Umbilical cord (tissue), 2 donors: Measurements from ENCODE around the gene RIMBP2. TPM values are rescaled to one million over a fixed set of nuclear protein-coding genes. Genes with fewer than 3 reads are reported as not detected.

Experiments
- DNase-seq: peaks from one replicate; pipeline ENCODE4 v3.0.0-alpha.2; 2015; ENCODE audit warnings: low spot score
- total RNA-seq: library from RNA; depleted of rRNA; stranded (reverse); fragments of >200 nt; gene quantifications from one replicate; pipeline ENCODE4 v1.2.3, GENCODE V29; 2014; ENCODE audit warnings: low replicate concordance; ENCODE audit not compliant: insufficient read depth

RIMBP2 gene
- total RNA-seq, 1 donor from 2014 or later, result 1.9 TPM

GRCh38 chr12:130486891-130487416, 229.1 kb downstream of the RIMBP2 start:
- no peak for DNase-seq

DNA sequence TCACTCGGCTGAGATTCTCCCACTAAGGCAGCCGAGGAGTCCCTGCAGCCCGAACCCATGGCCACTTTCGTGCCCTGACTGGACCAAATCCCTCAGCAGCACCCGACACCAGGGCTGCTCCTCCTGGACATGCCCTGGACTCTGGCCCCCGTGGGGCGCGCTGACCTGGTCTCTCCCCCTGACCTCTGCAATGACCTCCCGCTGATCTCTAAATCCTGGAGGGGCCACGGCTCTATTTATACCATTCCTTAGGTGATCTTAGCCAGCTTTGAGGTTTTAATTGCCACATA, 230.0 kb downstream of the RIMBP2 start:
- no peak for DNase-seq

DNA sequence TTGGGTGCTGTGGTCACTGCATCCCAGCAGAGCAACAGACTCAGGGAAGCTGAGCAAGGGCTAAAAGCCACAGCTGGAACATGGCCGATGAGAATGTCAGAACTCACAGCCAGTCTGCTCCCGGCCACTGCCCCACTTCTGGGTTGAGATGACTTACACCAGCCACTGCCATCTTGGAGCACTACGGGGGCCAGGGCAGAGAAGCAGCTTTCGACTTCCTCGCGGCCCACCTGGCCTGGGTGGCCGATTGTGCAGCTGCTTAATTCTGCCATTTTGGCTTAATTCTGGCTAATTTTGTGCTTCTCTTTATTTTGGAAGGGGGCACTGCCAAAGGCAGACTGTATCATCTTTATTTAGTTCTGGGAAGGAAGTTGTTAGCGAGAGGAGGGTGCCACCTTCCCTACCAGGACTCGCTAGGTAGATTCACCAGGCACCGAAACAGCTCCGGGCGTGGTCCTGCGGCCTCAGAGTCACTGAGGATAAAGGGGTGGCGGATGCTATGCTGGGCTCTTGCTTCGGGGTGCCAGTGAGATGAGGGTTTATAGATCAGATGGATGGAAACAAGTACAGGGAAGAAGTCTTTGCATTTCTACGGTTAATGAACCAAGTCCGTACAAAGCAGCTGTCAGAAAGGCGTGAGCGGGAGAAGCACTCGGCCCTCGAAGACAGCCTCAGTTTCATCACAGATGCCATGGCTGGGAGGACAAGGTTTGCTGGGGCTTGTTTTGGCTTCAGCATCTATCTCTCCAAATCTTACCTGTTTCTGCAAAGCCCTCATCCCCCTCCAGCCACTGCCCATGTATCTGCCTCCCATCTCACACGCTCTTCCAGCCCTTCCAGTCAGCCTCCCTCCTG, 230.6 kb downstream of the RIMBP2 start:
- DNase-seq, result no peak

- no peak for DNase-seq
Observed at GRCh38 chr12:130484221-130484620, 231.9 kb downstream of the RIMBP2 start.

GRCh38 chr12:130483616-130484180, 232.4 kb downstream of the RIMBP2 start:
- DNase-seq, result no peak

- DNase-seq, result no peak
Observed at GRCh38 chr12:130482448-130482847, 233.7 kb downstream of the RIMBP2 start.

GRCh38 chr12:130481392-130481879, 234.7 kb downstream of the RIMBP2 start:
- DNase-seq, result no peak

- no peak for DNase-seq
Observed at GRCh38 chr12:130480887-130481286, 235.2 kb downstream of the RIMBP2 start.

DNA sequence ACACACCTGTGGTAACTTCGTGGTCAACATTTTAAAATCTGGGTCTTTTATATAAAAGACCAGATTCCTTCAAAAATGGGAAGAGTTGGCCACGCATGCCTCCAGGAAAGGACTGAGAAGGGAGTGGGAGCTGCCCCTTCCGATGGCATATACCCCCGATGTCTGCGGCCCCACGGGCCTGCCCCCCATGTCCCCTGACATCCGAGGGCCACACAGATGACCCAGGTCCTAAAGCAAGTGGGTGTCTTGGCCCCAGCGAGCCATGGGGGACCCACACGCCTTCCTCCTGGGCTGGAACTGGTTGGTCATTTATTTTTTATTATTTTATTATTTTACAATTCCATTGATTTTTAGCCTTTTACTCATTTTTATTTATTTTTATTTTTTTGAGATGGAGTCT, 235.9 kb downstream of the RIMBP2 start:
- no peak for DNase-seq

- DNase-seq, result no peak
Observed at GRCh38 chr12:130479401-130480125, 236.5 kb downstream of the RIMBP2 start.

DNA sequence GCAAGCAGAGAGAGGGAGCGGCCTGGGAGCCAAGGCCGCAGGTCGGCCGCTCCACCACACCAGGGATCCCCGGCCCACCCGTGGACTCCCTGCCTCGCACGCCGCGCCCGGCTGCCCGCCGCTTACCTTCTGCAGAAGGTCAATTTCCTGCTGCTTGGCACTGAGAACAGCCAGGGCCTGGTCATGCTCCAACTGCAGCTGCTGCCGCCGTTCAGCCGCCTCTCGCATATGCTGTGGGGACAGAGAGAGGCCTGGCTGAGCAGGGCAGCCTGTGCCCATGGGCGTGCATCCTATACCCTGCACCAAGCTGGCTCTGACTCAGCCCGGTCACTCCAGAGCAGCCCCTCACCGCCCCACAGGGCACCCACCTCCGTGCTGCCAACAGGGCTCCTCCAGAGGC, 237.3 kb downstream of the RIMBP2 start:
- no peak for DNase-seq

- DNase-seq, result no peak
Observed at GRCh38 chr12:130477701-130478100, 238.4 kb downstream of the RIMBP2 start.

DNA sequence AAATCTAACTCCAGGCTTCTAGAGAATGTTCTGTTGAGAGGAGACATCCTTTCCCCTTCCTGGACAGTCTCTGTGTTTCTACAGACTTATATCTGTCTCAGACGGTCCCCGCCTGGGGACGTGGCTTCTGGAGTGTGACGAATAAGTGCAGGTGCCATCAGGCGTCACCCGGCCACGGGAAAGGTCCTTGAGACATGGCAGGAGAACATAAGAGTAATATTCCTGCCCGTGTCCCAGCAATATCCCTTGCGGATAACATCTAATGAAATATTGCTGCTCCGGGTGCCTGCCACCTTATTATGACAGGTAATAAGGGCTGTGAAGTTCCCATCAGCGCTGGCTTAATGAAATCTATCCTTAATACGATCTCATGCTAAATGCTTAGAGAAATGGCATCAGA, 238.8 kb downstream of the RIMBP2 start:
- DNase-seq, result no peak

GRCh38 chr12:130476451-130477135, 239.5 kb downstream of the RIMBP2 start:
- DNase-seq, result no peak

- no peak for DNase-seq
Observed at GRCh38 chr12:130474599-130475269, 241.4 kb downstream of the RIMBP2 start.

- no peak for DNase-seq
Observed at GRCh38 chr12:130473266-130473665, 242.8 kb downstream of the RIMBP2 start.

- DNase-seq, result no peak
Observed at GRCh38 chr12:130470969-130471368, 245.1 kb downstream of the RIMBP2 start.

GRCh38 chr12:130469552-130469951, 246.5 kb downstream of the RIMBP2 start:
- DNase-seq, result no peak

DNA sequence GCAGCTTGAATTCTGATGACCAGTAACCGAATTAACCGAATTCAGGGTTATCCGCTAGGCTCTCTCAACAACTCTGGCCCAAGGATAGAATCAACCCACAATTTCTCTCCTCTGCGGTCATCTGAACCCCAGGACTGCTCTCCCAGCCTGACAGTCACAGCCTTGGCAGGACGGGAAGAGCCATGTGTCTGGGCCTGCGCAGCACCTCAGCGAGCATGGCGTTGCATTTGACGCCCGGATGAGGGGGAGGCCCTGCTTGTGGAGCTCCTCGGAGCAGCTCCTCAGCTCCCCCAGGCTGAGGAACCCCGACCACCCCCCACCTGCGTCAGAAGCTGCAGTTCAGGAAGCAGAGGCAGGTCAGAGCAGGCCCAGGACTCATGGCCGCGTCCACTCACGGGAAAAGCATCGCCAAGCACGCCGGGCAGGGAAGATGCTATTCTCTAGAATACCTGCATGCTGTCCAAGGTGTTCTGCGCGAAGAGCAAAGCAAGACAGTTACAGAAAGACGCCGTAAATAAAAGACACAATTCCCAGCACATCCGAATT, 247.3 kb downstream of the RIMBP2 start:
- no peak for DNase-seq

- no peak for DNase-seq
Observed at GRCh38 chr12:130468186-130468585, 247.9 kb downstream of the RIMBP2 start.

GRCh38 chr12:130465626-130466025, 250.5 kb downstream of the RIMBP2 start:
- no peak for DNase-seq
